GM19468 (cell line): ENCODE data around the gene CES5A.
"Not testable (repeated sequence)": the region's sequence is repeated elsewhere in the genome, so short reads cannot be mapped to it uniquely, and the experiment has no call there.

Source experiments
- ATAC-seq: cut with Tn5 transposase; IDR thresholded peaks from one replicate; pipeline ENCODE4 v1.9.1; 2021; ENCODE audit warnings: mild to moderate bottlenecking, moderate library complexity, moderate number of reproducible peaks; ENCODE audit not compliant: unreplicated experiment; ENCODE audit errors: extremely low read depth

The CES5A gene

DNA sequence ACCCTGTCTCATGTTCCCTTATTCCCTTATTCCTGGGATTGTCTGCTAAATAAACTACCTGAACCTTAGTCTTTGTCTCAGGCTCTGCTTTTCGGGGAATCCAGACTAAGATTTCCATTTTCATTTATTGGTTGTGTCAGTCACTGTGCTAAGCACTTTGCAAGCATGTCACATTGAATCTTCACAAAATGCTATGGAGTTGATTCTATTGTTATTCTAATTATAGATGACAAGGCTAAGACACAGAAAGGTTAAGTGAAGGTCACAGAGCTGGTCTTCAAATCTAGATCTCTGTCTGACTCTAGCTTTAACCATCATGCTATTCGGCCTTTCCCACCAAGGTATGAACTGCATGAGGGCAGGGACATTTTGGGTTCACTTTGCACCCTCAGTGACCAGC is 13.4 kb upstream of the CES5A start:
- ATAC-seq = no peak

DNA sequence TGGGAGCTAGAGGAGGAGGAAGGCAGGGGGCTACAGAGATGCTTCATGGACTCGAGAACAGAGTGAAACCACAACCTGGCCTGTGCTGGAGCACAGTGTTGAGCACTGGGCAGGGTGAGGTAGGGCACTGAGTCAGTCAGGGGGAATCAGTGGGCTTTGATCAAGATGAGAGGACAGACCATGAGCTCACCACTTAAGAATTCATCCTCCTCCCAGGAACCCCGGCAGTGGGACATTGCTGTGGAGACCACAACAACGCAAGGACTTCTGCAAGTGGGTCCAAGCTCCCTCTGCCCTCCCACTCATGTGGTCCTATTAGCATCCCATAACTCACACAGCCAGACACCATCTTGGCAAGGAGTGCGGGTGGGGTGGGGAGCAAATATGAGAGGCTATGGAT is 1.7 kb upstream of the CES5A start:
- ATAC-seq = no peak

DNA sequence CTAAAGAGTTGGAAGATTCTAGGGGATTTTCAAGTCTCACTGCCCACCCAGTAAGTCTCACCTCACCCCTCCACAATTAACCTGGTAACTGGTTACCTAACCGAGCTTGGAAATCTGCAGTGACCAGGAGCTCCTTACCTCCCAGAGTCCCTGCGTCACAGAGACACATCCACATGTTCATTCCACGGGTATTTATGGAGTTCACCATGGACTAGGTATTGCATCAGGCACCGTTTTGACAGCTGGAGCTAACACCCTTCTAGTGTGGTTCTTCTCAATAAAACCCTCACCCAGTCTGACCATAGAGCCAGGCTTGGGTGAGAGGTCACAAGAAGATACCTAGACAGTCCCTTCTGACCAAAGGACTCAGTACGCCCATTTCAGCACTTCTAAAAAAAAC is 2.1 kb downstream of the CES5A start:
- no peak for ATAC-seq

DNA sequence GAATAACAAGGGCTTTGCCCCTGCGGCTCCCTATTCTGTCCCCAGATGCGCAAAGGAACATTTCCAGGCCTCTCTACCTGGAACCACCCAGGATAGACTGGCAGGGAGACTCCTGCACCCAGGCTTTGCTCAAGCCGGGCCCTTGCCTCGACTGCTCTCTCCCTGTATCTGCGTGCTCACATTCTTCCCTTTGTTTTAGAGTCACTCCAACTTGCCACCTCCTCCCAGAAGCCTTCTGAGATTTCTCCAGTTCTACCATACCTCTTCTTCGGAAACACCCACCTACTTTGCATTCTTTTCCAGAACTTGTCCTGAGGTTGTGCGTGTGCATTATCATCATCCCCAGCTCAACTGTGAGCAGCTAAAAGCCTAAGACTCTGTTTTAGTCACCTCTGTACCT is 3.0 kb downstream of the CES5A start:
- ATAC-seq = no peak

DNA sequence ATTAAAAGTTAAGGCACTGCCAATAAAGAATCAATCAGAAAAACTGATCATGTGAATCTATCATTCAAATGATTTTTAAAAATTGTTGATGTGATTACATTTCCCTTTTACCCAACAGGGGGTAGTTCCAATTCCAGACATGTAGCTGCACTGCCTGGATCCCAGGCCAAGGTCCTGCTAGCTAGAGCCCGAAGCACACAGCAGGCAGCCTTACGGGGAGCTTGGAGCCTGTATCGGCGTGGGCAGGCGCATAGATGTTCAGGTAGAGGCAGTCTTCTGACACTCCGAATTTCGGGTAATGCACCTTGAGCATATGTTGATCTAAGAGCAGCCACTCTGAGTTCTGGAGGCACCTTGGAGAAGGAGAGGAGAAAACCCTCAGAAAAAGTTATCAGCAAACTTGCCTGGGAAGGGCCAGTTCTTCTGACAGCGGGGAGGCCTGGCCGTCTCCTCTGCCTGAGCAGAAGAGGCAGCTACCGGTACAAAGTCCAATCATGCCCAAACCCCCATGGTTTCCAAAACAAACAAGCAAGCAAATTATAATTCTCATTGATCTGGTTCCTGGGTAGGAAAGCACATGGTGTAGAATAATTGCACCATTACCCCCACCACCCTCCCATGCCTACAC is 3.6 kb downstream of the CES5A start:
- ATAC-seq = no peak

DNA sequence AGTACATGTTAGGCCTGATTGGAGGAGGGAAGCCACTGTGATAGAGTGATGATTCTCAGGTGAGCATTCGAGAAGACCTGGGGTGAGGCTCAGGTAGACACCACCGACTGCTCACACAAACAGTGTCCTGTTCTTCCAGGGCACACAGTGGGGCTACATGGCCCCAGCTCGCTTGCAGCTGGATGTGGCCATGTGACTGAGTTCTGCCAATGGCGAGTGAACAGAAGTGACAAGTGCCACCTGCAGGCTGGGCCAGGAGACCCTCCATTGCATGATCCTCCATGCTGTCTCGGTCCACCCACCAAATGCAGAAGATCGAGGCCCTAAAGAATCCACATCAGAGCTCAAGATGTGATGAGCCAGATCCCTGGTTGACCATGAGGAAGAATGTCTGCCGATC is 6.2 kb downstream of the CES5A start:
- ATAC-seq = no peak

DNA sequence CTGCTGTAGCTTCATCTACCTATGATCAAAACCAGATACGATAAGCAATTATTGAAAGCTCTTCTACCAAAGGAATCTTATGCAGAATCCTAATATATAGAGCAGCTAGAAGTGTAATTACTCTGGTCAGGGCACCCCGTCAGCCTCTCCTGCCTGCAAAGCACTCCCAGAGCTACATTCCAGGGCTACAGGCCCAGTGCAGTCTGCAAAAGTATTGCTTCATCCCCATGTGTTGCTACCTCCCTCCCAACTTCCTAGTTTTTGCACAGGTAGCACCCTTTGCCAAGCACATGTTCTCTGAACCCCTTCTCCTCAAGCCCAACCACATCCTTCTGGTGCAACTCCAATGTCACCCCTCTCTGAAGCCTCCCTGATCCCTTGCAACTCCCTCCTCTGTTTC is 7.0 kb downstream of the CES5A start:
- no peak for ATAC-seq

DNA sequence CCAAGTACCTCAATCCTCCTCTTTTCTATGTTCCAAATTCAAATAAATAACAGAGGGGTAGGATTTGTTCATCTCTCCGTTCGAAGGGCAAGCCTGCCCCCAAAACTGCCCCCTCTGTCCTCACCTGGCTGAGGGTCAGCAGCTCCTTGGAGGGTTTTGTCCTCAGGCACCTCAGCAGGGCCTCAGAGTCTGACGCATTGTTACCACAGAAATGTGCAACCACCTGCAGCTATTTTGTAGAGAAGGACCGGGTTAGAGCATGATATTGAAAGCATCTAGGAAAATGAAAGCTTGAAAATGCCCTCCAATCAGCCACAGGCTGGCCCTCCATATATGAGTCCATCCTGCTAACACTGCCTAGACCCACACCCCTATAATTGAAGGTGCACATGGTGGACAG is 13.9 kb downstream of the CES5A start:
- ATAC-seq = no peak

DNA sequence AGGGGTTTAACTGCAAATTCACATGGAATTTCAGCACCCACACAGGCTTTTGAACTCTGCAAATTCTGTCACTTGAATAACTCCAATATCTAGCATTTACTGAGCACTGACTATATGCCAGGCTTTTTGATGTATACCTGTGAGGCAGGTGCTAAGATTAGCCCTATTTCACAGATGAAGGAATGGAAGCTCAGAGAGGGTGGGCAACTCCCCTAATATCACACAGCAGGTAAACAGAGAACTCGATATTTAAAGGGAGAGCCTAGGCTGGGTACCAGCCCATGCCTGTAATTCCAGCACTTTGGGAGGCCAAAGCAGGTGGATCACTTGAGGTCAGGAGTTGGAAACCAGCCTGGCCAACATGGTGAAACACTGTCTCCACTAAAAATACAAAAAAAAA is 17.5 kb downstream of the CES5A start:
- ATAC-seq = not testable (repeated sequence)

DNA sequence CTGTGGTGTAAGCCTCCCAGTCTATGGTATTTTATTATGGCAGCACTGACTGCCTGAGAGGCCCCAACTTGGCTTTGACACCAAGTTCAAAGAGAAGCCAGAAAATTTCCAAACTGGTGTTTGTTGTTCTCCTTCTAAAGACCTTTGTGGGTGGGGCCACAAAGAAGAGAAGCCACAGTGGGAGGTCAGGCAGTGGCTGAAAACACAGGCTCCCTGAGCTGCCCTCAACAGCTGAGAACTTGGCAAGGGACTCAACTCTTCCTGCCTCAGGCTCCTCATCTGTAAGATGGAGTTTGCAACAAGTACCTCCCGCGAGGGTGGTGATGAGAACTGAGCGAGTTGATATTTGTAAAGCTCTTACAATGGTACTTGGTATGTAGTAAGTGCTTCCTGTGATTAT is 18.2 kb downstream of the CES5A start:
- no peak for ATAC-seq

DNA sequence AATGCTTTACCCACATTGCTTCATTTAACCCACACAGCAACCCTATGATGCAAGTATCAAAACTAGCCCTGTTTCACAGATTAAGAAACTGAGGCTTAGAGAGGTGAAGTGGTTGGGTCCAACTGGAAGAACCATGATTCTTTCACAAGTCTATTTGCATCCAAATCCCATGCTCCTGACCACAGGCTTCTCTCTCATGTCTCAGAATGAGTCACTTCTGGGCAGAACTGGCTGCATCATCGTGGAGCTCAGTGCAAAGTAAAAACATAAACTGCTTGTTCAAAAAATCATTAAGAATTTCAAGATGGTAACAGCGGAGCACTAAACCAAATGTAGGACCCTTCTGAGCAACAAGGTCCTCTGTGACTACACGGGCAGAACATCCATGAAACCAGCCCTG is 22.1 kb downstream of the CES5A start:
- ATAC-seq = no peak

DNA sequence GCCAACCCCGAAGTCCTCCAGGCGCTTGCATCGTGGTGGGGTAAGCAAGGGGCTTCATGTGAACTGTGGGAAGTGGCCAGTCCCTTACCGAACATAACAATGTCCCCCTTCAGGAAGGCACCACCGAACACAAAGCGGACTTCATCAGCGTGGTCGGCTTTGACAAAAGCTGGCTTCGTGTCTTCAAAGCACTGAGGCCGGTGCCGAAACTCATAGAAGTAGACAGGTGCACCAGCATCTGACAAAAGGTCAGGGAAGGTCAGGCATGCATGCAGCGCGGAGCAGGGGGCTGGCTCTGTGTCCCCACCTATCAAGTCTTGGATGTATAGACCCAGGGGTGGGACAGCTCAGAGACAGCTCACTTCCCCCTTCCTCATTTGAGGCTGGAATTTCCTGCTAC is 25.6 kb downstream of the CES5A start:
- no peak for ATAC-seq

DNA sequence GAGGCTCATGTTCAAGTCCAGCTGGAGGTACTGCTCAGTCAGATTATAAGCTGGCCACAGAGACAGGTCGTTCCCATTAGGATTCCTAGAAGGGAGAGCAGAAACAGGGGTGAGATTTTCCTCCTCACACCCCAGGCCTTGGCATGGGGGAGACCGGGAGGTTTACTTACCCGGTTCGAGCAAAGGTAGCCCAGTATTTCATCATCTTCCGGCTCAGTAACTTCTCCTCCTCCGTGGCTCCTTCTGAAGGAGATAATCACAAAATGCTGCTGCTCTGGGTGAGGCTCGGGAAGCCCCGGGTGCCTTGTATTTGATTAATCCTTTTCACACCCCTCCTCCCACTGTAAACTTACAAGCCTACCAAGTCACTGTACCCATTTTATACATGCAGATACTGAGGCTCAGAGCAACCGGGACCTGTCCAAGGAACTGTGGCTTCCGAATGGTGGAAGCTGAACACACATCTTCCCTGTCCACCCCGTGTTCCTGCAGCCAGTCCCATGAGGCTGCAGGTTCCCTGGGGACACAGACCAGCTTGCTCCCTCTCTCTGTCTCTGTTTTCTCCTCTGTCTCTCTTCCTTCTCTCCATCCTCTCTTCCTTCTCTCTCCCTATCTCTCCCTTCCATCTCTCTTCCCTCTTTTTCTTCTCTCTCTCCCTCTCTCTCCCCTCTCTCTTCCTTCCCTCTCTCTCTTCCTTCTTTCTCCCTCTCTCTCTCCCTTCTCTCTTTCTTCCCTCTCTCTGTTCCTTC is 28.4 kb downstream of the CES5A start:
- no peak for ATAC-seq

DNA sequence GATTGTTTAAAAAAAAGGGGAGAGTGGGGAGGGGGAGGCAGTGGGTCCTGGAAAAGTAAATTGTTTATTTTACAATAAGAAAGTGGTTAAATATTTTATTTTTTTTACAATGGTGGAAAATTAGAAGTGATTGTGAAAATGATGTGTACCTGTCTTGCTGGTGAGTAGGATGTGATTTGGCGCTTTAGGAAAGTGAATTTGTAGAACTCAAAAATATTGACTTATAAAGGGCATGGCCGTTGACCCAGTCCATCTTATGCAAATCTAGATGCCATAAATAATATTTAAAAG is 32.1 kb downstream of the CES5A start:
- no peak for ATAC-seq

DNA sequence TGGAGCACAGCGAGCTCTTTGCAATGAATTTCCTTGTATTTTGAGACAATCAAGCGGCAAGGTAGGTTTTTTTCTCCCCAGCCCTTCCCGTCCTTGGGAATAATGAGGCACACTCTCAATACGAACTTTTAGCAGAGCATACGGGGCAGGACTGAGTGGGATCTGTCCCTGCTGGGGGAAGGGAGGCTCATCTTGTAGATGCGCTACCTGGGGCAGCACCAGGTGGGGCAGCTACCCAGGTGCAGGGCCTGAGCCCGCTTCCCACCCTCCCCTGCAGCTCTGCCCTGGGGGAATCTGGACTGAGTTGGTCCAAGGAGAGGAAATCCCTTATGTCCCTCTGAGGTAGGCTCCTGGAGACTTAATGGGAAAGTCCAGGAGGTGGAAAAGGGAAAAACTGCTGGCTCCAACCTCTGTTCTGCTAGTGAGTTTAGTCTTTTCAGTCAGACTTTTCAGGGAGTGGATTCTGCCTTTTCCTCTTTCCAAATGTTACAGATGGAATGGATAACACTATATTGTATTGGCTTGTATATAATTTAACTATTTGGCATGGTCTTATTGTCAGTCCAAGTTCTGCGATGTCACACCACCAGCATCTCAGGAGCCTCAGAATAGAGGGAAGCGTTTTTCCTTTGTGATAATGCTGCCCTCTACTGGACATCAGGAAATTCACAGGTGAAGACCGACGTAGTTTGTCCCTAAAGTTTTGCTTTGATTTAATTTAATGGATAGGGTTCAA is 32.6 kb downstream of the CES5A start:
- ATAC-seq = no peak

DNA sequence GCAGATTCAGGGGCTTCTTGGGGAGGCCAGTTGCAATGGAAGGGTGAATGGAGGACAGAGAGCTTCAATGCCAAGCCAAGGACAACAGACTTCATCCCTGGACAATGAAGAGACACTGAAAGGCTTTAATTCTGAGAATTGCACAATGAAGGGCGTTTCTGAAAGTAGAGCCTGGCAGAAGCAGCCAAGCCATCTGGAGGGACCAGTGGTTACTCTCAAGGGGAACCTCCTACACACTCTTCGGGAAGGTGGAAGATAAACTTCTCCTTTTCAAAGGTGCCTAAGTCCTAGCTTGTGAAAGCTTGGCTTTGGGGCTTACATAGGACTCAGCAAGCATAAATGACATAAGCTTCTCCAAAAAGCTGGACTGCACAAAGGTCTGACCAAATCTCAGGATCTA is 36.1 kb downstream of the CES5A start:
- ATAC-seq = no peak

DNA sequence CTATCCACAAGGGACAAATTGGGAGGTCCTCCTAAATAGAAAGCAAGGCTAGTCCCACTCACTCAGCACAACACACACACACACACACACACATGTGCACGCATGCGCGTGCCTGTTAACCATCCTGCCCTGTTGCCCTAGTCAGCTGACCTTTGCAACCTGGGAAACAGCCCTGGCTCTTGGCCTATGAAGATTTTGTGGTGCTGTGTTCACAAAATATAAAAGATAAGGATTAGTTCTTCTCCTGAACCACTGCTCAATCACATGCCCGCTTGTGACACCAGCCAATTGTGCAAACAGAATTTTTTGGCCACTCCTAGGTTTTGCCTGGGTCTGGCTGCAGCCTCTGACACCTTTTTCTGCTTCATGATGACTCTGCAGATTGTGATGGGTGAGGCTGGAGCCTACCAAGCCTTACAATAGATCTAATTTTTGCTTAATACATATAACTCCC is 39.0 kb downstream of the CES5A start:
- no peak for ATAC-seq

DNA sequence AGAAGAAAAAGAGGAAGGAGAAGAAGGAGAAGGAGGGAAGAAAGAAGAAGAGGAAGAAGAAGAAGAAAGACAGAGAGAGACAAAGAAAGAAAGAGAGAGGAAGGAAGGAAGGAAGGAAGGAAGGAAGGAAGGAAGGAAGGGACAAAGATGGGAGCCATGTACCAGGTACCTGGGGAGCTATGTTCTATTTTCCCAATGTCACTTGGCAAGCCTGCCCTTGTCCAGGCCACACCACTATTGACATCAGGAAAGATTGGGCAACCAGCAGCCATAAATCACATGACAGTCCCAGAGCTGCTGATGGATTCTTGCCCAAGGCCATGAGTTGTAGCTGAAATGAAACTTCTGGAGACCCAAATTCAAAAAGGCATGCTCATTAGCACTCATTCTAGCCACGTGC is 39.6 kb downstream of the CES5A start:
- no peak for ATAC-seq

DNA sequence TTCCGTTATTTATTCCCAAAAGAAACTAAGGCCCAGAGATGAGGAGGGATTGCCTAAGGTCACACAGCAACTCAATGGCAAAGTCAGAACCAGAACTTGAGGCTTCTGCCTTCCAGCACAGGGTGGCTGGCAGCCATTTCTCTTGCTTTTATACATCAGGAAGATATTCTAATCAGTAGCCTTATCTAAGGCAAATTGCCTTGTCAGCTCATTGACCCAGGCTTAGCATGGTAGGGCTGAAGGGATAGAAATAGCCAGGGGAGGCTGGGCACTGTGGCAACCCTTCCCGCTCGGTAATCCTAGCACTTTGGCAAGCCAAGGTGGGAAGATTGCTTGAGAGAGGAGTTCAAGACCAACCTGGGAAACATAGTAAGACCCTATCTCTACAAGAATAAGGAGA is 40.0 kb downstream of the CES5A start:
- ATAC-seq = not testable (repeated sequence)

DNA sequence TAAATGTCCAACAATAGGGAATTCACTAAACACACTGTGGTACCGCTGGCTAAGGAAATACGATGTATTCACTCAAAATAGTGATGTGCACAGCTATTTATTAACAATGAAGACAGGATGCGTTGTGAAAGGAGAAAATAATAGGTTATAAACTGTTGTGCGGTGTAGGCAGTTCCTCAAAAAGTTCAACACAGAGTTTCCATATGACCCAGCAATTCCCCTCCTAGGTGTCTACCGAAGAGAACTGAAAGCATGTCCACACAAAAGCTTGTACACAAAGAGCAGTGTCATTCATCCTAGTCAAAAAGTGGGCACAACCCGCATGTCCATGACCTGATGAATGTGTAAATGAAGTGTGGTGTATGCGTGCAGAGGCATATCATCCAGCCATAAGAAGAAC is 41.1 kb downstream of the CES5A start:
- ATAC-seq = peak; percentile 66

DNA sequence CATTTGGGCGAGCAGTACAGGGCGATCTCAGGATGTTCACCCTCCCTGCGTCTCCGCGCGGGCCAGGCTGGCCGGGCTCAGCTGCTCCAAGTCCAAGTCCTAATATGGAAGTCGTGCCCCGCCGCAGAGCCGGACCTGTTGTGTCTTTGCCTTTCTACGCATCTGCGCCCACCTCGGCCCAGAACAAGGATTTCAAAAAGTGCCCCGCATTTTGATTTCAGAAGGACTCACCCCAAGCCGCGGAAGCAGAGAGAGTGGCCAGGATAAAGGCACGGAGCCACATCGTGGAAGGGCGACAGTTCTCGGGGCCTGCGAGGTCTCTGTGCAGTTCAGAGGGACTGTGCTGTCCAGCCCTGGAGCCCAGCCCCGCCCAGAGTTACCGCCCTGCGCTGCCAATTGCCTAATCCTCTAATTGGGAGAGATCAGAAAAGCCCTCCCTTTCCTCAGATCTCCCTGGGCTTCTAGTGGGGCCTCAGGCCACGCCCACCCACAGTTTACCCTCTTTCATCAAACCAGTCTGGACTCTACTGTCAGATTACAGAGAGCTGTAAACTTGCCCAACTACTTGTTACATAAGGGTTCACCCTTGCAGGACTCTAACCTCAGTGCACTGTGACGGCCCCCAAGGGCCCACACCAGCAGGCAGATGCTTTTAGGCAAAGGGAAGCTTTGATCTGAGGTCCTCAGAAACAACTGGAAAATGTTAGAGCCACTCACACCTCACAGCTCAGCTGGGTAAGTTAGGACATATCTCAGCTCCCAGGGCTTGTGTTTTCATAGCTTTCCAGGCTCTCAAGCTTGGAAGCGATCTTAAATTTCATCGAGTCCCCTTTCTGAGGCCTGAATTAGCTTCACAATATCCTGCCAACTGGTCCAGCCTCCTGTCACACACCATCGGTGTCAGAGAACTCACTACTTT is 42.1 kb downstream of the CES5A start, which contains the start of gene CES1:
CES1 (minus strand) TSS at position 324 of the 919 bp plus-strand sequence; CDS start at position 283, 41 bp downstream.
- no peak for ATAC-seq
